Measurements from ENCODE around the gene ADD3. TPM values are rescaled to one million over a fixed set of nuclear protein-coding genes. Genes with fewer than 3 reads are reported as not detected.

Gene ADD3
- total and polyA plus RNA-seq, 2 of the 13 experiments (the other 11 are each of a cell fraction or from before 2014, with no cell fraction given) = 44.7 to 57.5 TPM

DNA sequence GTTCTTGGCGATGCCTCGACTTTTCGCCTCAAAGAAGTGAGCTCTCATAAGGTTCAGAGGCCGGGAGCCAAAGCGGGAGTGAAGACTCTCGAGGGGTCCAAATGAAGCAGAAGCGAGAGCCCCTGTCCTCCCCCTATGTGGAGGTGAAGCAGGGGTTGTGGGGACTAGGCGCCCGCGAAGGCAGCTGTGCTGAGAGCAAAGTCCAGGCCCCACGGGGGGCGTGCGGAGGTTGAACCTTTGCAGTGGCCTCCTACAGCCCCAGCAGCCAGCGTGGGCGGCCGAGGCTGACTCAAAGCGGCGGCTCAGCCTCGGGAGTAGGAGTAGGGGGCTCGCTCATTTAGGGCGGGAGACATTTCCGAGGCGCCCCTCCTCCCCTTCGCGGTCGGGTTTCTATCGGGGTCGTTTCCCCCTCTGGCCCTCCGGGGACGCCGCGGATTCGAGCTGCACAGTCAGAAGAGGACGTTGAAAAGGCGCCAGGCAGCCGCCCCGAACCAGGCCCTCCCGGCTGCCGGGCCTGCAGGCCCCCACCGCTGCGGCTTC is 553 bp upstream of the ADD3 start (continued):
- TF ChIP-seq, protein P1, sequence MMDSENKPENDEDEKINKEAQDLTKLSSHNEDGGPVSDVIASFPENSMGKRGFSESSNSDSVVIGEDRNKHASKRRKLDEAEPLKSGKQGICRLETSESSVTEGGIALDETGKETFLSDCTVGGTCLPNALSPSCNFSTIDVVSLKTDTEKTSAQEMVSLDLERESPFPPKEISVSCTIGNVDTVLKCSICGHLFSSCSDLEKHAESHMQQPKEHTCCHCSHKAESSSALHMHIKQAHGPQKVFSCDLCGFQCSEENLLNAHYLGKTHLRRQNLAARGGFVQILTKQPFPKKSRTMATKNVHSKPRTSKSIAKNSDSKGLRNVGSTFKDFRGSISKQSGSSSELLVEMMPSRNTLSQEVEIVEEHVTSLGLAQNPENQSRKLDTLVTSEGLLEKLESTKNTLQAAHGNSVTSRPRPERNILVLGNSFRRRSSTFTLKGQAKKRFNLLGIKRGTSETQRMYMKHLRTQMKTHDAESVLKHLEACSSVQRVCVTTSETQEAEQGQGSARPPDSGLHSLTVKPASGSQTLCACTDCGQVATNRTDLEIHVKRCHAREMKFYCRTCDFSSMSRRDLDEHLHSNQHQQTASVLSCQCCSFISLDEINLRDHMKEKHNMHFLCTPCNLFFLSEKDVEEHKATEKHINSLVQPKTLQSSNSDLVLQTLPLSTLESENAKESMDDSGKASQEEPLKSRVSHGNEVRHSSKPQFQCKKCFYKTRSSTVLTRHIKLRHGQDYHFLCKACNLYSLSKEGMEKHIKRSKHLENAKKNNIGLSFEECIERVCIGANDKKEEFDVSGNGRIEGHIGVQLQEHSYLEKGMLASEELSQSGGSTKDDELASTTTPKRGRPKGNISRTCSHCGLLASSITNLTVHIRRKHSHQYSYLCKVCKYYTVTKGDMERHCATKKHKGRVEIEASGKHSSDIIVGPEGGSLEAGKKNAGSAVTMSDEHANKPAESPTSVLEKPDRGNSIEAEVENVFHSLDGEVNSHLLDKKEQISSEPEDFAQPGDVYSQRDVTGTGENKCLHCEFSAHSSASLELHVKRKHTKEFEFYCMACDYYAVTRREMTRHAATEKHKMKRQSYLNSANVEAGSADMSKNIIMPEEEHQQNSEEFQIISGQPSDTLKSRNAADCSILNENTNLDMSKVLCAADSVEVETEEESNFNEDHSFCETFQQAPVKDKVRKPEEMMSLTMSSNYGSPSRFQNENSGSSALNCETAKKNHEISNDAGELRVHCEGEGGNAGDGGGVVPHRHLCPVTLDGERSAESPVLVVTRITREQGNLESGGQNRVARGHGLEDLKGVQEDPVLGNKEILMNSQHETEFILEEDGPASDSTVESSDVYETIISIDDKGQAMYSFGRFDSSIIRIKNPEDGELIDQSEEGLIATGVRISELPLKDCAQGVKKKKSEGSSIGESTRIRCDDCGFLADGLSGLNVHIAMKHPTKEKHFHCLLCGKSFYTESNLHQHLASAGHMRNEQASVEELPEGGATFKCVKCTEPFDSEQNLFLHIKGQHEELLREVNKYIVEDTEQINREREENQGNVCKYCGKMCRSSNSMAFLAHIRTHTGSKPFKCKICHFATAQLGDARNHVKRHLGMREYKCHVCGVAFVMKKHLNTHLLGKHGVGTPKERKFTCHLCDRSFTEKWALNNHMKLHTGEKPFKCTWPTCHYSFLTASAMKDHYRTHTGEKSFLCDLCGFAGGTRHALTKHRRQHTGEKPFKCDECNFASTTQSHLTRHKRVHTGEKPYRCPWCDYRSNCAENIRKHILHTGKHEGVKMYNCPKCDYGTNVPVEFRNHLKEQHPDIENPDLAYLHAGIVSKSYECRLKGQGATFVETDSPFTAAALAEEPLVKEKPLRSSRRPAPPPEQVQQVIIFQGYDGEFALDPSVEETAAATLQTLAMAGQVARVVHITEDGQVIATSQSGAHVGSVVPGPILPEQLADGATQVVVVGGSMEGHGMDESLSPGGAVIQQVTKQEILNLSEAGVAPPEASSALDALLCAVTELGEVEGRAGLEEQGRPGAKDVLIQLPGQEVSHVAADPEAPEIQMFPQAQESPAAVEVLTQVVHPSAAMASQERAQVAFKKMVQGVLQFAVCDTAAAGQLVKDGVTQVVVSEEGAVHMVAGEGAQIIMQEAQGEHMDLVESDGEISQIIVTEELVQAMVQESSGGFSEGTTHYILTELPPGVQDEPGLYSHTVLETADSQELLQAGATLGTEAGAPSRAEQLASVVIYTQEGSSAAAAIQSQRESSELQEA (CRISPR knock-in tag; IDR thresholded peaks at IDR 0.05; ENCODE audit: not compliant biosample characterization) = no peak
- TF ChIP-seq ZNF451 (CRISPR knock-in tag; IDR thresholded peaks at IDR 0.05) (no peak), RXRB (CRISPR knock-in tag; IDR thresholded peaks at IDR 0.05; ENCODE audit: borderline replicate concordance) (no peak; the same call in 1 of the 2 replicates), DNMT1 (CRISPR knock-in tag; IDR thresholded peaks at IDR 0.05) (no peak), ZNF24 (IDR thresholded peaks at IDR 0.05) (no peak), TCF7 (IDR thresholded peaks at IDR 0.05; ENCODE audit: low read depth) (no peak), ZNF510 (CRISPR knock-in tag; IDR thresholded peaks at IDR 0.05; ENCODE audit: low read depth) (no peak), TGIF2 (CRISPR knock-in tag; IDR thresholded peaks at IDR 0.05) (no peak), HNF4A (CRISPR knock-in tag; IDR thresholded peaks at IDR 0.05) (peak; percentile 89), PRMT3 (CRISPR knock-in tag; IDR thresholded peaks at IDR 0.05; ENCODE audit: borderline replicate concordance, low read depth) (no peak), JUNB (CRISPR knock-in tag; IDR thresholded peaks at IDR 0.05; ENCODE audit: borderline replicate concordance) (no peak)
- TF ChIP-seq, protein P2, sequence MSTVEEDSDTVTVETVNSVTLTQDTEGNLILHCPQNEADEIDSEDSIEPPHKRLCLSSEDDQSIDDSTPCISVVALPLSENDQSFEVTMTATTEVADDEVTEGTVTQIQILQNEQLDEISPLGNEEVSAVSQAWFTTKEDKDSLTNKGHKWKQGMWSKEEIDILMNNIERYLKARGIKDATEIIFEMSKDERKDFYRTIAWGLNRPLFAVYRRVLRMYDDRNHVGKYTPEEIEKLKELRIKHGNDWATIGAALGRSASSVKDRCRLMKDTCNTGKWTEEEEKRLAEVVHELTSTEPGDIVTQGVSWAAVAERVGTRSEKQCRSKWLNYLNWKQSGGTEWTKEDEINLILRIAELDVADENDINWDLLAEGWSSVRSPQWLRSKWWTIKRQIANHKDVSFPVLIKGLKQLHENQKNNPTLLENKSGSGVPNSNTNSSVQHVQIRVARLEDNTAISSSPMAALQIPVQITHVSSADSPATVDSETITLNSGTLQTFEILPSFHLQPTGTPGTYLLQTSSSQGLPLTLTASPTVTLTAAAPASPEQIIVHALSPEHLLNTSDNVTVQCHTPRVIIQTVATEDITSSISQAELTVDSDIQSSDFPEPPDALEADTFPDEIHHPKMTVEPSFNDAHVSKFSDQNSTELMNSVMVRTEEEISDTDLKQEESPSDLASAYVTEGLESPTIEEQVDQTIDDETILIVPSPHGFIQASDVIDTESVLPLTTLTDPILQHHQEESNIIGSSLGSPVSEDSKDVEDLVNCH (CRISPR knock-in tag; IDR thresholded peaks at IDR 0.05) = no peak
- TF ChIP-seq, protein P3, sequence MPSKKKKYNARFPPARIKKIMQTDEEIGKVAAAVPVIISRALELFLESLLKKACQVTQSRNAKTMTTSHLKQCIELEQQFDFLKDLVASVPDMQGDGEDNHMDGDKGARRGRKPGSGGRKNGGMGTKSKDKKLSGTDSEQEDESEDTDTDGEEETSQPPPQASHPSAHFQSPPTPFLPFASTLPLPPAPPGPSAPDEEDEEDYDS (CRISPR knock-in tag; IDR thresholded peaks at IDR 0.05) = no peak
- TF ChIP-seq, protein P4, sequence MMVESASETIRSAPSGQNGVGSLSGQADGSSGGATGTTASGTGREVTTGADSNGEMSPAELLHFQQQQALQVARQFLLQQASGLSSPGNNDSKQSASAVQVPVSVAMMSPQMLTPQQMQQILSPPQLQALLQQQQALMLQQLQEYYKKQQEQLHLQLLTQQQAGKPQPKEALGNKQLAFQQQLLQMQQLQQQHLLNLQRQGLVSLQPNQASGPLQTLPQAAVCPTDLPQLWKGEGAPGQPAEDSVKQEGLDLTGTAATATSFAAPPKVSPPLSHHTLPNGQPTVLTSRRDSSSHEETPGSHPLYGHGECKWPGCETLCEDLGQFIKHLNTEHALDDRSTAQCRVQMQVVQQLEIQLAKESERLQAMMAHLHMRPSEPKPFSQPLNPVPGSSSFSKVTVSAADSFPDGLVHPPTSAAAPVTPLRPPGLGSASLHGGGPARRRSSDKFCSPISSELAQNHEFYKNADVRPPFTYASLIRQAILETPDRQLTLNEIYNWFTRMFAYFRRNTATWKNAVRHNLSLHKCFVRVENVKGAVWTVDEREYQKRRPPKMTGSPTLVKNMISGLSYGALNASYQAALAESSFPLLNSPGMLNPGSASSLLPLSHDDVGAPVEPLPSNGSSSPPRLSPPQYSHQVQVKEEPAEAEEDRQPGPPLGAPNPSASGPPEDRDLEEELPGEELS (CRISPR knock-in tag; IDR thresholded peaks at IDR 0.05) = no peak; the same call in 1 of the 2 replicates

Data from HepG2 (cell line).